HT1080 (cell line): Measurements from ENCODE around the gene GARNL3. TPM values are rescaled to one million over a fixed set of nuclear protein-coding genes. Genes with fewer than 3 reads are reported as not detected.

Experiments
- DNase-seq: peaks from one replicate; pipeline ENCODE4 v3.0.0-alpha.2; 2015; ENCODE audit warnings: low read depth
- total RNA-seq: library from RNA; depleted of rRNA; stranded (reverse); fragments of >200 nt; shearing (Covaris generic); gene quantifications from 2 replicates; pipeline ENCODE4 v1.2.3, GENCODE V29; 2014; rRNA removed

The GARNL3 gene
- total RNA-seq, 1 experiment from 2014 or later: 1.2 TPM

DNA sequence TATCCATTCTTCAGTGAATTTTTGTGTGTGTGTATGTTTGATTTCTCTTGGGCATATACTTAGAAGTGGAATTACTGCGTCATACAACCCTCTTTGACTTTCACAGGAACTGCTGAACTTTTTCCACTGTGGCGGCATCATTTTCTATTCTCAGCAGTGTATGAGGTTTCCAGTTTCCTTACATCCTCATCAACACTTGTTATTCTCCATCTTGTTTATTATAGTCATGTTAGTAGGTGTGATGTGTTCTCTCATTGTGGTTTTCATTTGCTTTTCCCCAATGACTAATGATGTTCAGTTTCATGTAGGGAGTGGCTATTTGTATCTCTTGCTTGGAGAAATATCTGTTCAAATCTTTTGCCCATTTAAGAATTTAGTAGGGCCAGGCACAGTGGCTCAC, 162.2 kb downstream of the GARNL3 start:
- no peak for DNase-seq

DNA sequence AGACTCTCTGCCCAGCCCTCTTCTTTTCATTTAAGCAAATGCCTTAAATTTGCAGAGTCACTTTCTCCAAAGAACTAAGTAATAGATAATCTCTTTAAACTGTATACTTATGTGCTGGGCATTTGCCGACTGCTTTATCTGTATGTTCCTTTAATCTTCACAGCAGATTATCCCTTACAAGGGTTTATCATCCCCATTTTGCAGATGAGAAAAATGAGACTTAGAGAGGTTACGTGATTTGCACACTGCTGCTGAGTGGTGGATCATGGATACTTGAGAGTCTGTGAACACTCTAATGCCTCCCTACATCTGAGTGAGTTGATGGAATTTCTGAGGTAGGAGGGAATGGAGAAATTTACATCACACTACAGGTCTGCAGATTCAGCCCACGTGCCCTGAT, 163.8 kb downstream of the GARNL3 start:
- DNase-seq: no peak

DNA sequence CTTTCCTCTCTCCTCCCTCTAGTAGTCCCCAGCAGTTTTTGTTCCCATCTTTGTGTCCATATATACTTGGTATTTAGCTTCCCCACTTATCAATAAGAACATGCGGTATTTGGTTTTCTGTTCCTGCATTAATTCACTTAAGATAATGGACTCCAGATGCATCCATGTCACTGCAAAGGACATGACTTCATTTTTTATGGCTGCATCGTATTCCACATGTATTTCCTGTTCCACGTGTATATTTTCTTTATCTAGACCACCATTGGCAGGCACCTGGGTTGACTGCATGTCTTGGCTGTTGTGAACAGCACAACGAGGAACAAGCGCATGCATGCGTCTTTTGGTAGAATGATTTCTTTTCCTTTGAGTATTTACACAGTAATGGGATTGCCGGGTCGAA, 165.8 kb downstream of the GARNL3 start:
- no peak for DNase-seq

DNA sequence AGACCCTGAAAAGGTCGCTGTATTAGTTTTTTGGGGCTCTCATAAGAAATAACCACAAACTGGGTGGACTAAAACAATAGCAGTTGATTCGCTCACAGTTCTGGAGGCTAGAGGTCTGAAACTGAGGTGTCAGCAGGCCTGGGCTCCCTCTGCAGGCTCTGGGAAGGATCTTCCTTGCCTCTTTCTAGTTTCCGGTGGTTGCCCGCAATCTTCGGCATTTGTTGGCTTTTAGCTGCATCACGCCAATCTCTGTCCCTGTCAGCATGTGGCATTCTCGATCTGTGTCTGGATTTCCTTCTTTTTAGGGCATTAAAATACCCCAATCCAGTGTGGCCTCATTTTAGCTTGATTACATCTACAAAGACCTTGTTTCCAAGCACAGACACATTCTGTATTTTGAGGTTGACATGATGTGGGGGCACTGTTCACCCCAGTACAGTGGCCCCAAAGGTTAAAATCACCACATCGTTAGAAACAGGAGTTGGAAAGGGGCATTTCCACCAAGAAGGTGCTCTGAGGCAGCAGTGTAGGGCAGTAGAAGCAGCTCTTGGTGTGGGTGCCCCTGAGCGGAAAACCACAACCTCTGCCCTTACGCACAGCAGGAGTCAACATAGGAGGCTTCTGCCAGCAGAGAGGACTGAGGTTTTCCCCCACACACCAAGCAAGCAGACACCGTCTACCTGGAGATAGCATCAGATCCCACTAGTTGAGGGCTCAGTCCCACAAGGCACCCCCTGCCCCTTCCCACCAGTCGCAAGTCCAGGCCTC, 173.1 kb downstream of the GARNL3 start:
- DNase-seq: no peak

DNA sequence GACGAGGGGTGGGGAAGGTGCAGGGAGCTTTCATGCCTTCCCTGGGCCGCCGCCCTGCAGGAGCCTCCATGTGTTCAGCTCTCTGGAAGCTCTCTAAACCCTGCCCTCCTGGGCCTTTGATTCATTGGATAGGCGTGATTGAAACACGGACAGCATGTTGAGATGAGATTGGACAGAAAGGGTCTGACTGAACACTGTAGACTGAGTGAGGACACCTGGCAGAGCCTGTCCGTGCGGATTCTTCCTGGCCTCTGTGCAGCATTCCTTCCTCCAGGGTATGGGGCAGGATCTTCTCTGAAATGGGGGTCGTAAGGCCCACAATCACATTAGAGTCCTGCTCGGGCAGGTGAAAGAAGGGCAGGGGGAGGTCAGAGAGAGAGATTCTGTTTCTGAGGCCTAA, 173.8 kb downstream of the GARNL3 start:
- no peak for DNase-seq

Other genes with a start within 250 kb of the GARNL3 start
- gene ANGPTL2, start 142.1 kb upstream of the GARNL3 start, total RNA-seq: 5.0 and 5.2 TPM in 2 replicates
- 5.1 and 8.9 TPM in 2 replicates for gene SLC2A8, start 132.4 kb downstream of the GARNL3 start, total RNA-seq
- 9.8 and 10.9 TPM in 2 replicates for gene ZNF79, start 159.6 kb downstream of the GARNL3 start, total RNA-seq
- 1,981 and 2,351 TPM in 2 replicates for gene RPL12, start 186.6 kb downstream of the GARNL3 start, total RNA-seq
- 13.0 and 13.2 TPM in 2 replicates for gene LRSAM1, start 186.7 kb downstream of the GARNL3 start, total RNA-seq